HL-60/S4 (cell line): ENCODE data around the gene MYO6.
"Not testable (repeated sequence)": the region's sequence is repeated elsewhere in the genome, so short reads cannot be mapped to it uniquely, and the experiment has no call there.

ENCODE experiments used
- in situ Hi-C: fragments of 300-500 bp; cut with MboI; formaldehyde crosslinking; loops from 2 replicates; pipeline ENCODE4 v1.14.3; 2022; ENCODE audit warnings: low sequenced_read_pairs

Gene MYO6

DNA sequence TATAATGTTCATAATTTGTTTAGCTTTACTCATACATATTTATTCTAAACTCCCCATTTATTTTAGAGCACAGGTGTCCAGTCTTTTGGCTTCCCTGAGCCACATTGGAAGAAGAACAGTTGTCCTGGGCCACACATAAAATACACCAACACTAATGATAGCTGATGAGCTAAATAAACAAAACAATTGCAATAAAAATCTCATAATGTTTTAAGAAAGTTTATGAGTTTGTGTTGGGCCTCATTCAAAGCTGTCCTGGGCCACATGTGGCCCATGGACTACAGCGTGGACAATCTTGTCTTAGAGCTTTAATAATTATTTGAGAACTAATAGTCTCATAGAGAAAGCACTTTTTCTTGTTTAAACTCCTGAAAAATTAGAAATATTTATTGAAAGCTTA is 131.3 kb downstream of the MYO6 start:
- in situ Hi-C loops: no loop called here

DNA sequence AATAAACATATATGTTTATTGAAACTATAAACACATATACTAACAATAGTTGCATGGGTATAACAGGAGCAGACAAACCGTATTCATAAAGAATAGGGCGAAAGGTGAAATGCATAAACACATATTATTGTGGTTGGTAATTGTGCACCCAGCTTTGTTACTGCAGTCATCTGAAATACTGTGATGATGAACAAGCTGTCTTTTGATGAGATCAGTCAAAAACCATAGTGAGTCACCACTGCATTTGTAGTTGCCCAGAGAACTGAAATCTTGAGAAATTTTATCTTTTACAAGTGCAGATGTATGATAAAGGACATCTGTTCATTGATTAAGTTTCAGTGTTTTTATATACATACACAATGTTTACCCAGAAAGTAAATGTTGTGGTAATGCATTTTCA is 133.7 kb downstream of the MYO6 start:
- in situ Hi-C loops: no loop called here

DNA sequence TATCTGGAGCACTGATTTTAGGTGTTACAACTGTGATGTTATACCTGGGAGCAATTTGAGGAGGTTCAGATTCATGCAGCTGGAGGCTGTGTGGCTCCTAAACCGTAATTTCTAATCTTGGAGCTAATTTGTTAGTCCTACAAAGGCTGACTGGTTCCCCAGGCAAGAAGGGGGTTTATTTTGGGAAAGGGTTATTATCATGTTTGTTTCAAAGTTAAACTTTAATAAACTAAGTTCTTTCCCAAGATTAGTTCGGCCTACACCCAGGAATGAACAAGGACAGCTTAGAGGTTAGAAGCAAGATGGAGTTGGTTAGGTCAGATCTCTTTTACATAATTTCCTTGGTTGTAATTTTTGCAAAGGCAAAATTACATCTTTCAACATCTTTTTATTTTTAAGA is 135.8 kb downstream of the MYO6 start:
- in situ Hi-C loops: no loop called here

DNA sequence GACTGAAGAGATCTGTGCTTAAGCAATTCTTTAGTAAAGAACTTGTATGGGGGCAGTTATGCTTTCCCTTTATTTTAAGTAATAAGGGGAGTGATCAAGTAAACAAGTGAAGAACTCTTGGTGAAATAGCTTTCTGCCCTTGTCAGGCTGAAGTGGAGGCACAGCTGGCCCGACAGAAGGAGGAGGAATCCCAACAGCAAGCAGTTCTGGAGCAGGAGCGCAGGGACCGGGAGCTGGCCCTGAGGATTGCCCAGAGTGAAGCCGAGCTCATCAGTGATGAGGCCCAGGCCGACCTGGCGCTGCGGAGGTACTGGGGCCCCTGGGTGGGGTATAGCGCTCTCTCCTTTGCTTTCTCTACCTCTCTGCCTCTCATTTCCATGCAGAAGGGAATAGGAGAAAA is 143.3 kb downstream of the MYO6 start:
- in situ Hi-C loops: no loop called here

DNA sequence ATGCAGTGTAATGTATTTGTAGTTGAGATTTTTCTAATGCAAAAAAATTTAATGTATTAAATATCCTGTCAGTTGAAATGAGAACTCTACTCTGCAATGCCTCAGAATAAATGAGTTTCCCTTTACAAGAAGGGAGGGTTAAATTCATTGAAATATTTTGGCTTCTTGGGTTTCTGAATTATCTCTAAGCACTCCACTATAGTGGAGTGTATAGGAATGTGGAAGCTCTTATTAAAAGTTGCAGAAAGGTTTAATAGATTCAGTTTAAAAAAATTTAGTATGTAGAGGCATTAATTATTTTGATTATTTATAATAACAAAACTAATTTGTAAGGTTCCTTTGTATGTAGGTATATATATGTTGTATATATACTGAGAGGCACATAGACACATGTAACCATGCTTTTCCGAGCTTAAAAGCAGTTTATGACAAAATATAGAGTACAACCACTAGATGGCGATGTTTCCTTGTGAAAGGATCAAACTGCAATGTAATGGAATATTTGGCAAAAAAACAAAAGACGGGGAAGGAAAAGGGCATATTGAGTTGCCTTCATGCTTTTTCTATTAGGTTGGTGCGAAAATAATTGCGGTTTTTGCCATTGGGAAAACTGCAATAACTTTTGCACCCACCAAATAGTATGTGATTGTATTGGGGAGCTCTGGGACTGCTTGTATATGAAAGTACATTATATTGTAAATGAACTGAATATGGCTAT is 144.2 kb downstream of the MYO6 start:
- in situ Hi-C loops: no loop called here

DNA sequence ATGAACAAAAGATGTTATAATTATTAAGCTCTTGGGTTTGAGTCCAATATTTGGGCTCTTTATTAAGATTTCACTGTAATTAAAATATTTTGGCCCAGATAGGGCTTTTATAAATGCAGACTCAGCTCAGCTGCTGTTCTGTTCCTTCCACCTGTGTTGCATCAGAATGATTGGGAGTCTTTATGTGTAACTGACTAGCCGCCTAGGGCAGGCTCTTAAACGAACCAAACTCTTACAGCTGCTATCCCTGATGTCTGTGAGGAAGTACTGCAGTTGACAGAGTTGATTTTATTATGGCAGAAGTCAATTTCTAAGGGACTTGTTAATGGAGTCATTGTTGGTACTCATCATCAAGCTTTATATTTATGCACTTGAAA is 144.7 kb downstream of the MYO6 start:
- in situ Hi-C loops: no loop called here

DNA sequence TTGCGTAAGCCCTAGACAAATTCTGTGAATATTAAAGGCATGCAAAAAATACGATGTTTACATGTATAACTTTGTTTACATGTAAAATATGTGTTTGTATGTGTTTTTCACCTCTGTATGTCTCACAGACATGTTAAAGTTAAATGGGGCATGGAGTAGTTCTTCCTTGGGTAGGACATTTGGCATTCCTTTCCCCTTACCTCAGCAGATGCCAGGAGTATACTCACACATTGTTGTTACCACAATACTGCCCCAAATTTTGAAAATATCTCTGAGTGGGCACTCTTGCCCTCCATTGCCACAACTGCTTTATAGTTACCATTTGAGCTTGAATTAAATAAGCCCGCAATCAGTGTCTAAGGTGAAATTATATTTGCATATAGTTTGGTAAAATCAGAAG is 147.5 kb downstream of the MYO6 start:
- in situ Hi-C loops: no loop called here

DNA sequence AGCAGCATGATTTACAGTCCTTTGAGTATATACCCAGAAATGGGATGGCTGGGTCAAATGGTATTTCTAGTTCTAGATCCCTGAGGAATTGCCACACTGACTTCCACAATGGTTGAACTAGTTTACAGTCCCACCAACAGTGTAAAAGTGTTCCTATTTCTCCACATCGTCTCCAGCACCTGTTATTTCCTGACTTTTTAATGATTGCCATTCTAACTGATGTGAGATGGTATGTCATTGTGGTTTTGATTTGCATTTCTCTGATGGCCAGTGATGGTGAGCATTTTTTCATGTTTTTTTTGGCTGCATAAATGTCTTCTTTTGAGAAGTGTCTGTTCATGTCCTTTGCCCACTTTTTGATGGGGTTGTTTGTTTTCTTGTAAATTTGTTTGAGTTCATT is 151.2 kb downstream of the MYO6 start:
- in situ Hi-C loops: not testable (repeated sequence)

DNA sequence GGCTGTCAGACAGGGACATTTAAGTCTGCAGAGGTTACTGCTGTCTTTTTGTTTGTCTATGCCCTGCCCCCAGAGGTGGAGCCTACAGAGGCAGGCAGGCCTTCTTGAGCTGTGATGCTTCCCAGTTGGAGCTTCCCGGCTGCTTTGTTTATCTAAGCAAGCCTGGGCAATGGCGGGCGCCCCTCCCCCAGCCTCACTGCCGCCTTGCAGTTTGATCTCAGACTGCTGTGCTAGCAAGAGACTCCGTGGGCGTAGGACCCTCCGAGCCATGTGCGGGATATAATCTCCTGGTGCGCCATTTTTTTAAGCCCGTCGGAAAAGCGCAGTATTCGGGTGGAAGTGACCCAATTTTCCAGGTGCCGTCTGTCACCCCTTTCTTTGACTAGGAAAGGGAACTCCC is 156.1 kb downstream of the MYO6 start:
- in situ Hi-C loops: not testable (repeated sequence)

DNA sequence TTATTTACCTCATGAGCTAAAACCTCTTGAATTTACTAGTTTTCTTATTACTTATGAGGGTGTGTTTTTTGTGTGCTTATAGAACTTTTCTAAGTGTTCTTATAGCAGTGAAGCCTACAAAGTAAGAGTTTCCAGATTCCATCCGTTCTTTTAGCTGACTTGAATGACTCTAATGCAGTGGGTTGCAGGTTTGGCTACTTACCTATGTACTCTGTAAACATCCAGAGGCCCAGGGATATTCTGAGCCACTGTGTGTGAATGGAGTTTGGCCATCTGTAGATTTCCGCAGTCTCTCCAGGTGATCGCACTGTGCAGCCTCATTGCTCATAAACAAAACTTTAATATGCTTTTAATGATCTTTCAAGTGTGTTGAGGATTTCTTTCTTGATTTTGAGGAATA is 157.8 kb downstream of the MYO6 start:
- in situ Hi-C loops: no loop called here

DNA sequence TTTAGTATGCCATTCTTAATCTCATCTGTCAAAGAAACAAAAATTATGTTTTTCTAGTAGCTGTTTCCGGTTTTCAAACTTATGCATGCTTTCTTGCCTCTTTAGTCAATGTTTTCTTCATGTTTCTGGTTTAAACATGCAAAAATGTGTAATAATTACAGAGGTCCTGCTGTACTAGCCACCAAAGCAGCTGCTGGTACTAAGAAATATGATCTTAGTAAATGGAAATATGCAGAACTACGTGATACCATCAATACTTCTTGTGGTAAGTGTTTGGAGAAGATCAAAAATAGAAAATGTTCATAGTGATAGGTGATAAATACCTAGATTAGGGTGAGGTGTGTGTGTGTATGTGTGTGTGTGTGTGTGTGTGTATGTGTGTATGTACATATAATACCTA is 158.4 kb downstream of the MYO6 start:
- in situ Hi-C loops: no loop called here

DNA sequence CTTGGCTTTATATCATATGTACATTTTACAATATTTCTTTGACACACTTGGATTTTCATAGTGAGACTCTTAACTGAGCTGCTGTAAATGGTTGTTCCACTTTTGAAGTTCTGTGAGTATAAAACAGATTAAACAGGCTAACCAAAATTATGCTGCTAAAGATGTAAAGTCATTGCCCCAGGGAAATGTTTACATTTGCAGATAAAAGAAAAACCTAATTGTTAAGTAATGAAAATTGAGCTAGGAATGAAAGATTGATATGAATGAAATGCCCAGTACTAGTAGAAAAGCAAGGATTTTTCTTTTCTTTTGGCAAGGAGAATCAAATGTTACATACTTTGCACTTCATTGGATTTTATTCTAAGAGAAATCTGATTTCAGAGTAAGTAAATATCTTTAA is 164.0 kb downstream of the MYO6 start:
- in situ Hi-C loops: no loop called here

DNA sequence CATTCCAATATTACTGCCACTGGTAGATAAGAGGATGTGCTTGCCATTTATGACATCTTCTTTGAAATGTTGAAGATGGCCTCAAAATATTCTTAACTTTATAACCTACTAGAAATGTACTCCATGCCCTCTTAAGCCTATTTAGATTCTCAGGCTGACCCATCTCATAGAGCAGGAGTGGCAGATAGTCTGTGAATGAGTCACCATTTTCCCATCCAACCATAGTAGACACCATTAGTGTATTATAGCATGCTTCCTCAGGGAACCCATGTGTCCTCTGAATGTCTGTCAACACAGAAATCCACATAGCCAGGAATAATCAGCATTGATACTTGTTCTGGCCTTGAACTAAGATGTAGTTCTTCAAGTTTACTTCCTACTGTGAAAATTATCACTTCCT is 173.2 kb downstream of the MYO6 start:
- in situ Hi-C loops: no loop called here

DNA sequence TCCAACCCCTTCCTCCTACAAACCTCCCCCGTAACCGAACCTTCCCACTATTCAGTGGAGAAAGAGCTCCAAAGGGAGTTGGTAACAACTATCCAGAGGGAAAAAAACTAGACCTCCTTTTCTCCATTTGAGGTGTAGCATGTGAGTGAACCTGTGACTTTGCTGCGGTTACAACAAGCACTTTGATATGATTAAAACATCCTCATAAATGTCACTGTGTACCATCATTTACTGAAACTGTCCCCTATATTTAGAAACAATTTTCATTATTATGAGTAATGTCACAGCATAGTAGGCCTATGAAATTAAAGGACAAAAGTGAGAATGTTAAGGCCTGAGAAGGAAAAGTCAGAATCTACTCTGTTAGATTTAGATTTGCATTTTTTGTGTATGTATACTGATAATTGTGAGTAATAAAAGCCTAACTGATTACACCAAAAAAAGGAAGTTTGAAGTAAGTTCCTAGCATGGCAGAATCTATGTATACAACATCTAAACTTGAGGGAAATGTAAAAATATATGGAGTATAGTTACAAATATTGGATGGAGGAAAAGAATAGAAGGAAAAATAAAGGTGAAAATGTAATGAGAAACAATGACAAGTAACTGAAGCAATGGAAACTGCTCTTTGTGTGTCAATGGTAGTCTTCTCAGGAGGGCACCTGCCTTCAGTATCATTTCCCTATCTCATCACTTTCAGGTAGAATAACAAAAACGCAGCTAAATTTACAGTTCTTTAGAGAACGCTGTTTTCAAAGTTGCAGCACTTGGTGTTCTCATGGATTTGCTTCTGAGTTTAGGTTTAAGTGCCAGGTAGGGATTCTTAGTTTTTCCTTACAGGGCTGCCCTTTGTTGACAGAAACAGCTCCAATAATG is 177.5 kb downstream of the MYO6 start:
- in situ Hi-C loops: no loop called here

DNA sequence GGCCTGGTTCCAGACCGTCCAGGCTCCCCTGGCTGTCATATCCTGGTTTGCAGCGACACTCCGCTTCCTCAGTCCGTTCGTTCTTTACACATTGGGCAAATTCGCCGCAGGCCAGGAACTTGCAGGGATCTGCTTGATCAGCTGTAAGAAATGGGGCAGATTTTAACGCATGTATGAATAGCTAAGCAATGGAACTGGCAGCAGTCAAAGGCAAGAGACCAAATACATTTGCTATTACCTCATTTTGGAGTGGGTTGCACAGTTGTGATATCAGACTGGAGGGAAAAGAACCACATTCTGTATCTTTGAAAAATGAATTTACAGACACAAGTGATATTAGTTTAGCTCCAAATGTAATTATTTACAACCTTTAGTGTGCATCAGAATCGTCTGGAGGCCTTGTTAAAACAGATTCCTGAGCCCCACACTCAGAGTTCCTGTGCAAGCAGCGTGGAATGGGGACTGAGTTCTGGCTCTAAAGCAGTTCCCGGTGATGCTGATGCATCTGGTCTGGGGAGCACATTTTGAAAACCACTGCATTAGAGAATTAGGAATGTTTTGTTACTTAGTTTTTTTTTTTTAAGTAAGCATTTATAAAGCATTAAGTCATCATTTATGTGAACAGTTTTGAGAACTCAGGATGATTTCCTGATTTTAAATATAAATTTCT is 182.1 kb downstream of the MYO6 start:
- in situ Hi-C loops: no loop called here

DNA sequence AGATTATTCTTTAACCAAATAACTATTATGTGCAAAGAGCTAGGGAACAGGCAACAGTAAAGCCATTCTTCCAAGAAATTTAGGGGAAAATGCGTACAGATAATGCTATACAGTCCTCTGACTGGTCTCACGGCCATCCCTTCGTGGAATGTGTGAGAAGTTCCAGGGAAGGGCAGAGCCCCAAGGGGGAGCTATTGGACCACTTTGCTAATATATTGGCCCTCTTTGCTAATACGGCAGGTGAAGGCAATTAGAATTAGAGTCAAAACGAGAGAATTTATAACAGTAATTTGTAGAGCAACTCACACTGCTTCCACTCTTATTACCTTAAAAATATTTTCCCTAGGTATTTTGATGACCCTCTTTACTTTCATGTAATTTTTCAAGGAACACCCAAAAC is 183.0 kb downstream of the MYO6 start:
- in situ Hi-C loops: no loop called here

DNA sequence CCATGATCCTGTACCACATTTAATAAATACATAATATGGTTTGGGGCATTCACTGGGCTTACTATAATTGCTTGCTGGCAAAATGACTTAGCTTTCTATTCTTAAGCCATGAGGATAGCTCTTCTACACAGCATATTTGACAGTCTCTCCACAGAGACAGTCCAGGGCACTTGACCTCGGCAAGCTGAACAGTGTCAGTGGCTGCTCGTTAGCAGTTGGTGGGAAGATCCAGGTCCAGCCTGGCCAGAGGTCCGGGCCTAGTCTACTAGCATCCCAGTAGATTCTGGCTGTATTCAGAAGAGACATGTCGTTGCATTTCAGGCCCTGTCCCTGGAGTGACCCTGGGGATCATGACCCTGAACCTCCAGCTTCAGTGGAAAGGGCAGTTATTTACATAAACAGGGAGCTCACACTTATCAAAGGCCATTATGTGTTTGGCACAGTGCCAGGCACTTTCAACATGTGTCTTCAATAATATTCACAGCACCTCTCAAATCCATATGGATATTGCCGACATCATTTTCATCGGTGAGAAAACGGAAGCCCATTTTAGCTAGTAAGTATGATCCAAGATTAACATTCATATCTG is 184.4 kb downstream of the MYO6 start:
- in situ Hi-C loops: no loop called here

DNA sequence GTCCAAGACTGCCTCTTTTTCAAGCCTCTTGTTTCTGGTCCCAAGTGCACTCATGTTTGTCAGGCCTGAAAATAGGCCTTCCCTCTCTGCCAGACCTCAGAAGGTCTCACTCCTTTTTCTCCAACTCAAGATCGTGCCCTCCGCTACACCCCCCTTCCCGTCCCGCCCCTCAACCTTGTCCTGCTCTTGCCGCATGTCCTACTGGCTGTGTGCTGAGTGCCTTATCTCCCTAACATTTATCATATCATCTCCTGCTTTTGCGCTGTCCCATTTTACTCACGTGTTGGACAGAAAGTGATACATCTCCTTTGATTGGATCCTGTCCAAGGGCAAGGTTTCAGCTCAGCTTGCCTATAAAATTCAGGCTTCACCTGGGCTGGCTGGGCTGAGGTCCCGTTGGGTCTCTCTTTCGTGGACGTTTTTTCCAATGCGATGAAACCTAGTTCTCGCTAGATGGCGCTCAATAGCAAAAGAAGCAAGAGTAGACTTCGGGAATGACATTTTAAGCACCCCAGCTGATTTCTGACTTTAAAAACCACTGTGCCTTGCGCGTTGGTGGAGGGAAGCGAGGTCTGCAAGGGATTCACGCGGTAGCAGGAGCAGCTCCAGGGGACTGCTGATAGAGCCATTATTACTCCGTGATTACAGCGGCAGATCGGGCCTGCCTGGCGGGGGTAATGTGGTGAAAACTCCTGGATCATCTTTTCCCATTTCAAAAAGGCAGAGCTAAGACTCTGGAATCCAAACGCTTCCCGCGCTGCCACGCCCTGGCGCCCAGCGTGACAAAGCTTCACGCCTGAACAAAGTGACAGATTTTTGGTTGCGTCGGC is 185.8 kb downstream of the MYO6 start:
- in situ Hi-C loops: no loop called here

DNA sequence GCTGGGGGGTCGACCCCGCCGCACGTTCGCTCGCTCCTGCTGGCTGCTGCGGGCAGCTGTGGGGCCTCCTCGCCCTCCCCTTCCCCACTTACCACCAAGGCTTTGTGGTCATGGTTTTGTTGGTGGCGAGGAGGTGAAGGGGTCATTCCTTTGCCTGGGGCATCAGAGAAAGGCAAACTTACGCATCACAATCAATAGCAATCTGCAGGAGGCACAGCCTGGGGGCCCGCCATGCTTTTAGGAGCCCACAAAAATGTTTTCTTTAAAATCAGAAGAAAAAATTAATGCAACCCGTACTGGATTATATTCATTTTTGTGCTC is 186.4 kb downstream of the MYO6 start:
- in situ Hi-C loops: no loop called here

DNA sequence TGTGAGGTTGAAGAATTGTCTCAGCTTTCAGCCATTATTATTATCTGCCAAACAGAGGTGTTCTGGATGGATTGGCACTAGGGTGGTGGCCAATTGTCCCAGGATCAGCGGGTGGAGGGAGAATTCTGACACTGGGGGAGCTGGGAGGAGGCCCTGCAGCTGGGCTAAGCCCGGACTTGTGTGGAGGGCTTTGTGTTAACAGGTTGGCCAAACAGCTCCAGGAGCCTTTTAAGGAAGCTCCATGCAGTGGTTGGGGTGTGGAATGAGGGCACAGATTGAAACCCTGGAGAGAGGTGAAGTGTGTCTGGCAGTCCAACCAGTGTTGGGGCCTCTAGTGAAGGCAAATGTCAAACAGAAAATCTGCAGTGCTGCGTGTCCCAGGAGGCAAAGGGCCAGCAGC is 187.6 kb downstream of the MYO6 start:
- in situ Hi-C loops: no loop called here

DNA sequence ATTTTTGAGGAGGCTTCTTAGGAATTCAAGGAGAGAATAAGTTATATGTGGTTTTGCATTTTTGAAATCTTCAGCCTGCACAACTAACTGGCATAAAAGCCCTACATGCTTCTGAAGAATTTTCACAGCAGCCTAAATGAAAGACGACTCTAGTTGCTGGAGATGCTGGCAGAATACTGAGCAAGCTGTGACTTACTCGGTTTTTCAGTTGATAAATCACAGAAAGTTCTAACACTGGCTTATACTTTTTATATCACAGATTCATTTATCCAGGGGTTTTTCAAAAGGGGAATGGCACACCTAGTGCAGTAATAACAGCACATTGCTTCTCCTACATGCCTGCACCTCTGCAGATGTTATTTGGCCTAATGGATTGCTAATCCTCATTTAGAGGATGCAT is 188.8 kb downstream of the MYO6 start:
- in situ Hi-C loops: no loop called here
